NT2/D1 (cell line): Measurements from ENCODE around the gene ANKS6.

Experiments used
- DNase-seq: peaks from one replicate; pipeline ENCODE4 v3.0.0-alpha.2; 2011; ENCODE audit warnings: low read depth, low spot score
- H3K27me3 ChIP-seq: 2 replicates; pipeline ENCODE4 v1.6.0; 2011; ENCODE audit warnings: mild to moderate bottlenecking; ENCODE audit not compliant: insufficient read length, insufficient read depth
- H3K36me3 ChIP-seq: 2 replicates; pipeline ENCODE4 v1.6.1; 2011; ENCODE audit warnings: mild to moderate bottlenecking, low read length, mixed read lengths; ENCODE audit not compliant: insufficient read depth, insufficient read length
- H3K4me1 ChIP-seq: 2 replicates; pipeline ENCODE4 v1.5.1; 2011; ENCODE audit not compliant: insufficient read depth, insufficient read length
- H3K4me3 ChIP-seq: 2 replicates; pipeline ENCODE4 v1.5.1; 2011; ENCODE audit warnings: low read depth; ENCODE audit not compliant: insufficient read length
- H3K9ac ChIP-seq: 2 replicates; pipeline ENCODE4 v1.6.0; 2011; ENCODE audit warnings: low read depth; ENCODE audit not compliant: insufficient read length
- H3K9me3 ChIP-seq: 2 replicates; pipeline ENCODE4 v1.5.1; 2011; ENCODE audit warnings: mild to moderate bottlenecking, low read length; ENCODE audit not compliant: insufficient read depth
- SUZ12 ChIP-seq: IDR thresholded peaks from 2 replicates; pipeline ENCODE4 v1.6.1; 2011; ENCODE audit not compliant: insufficient read length, insufficient read depth; ENCODE audit errors: extremely low read depth
- YY1 ChIP-seq: IDR thresholded peaks from 2 replicates; pipeline ENCODE4 v1.6.1; 2011; ENCODE audit not compliant: insufficient read length, insufficient read depth
- ZNF274 ChIP-seq: IDR thresholded peaks from 2 replicates; pipeline ENCODE4 v1.6.1; 2011; ENCODE audit warnings: mild to moderate bottlenecking, low read depth, low read length

The ANKS6 gene

GRCh38 chr9:98773721-98774120 lies 22.6 kb downstream of the ANKS6 start:
- Histone ChIP-seq H3K9me3 (no peaks in the 10 kb centered on the region), H3K4me3 (no peak overlapping the region), H3K27me3 (no peaks in the 10 kb centered on the region), H3K36me3 (peaks cover 76% of the 10 kb centered on the region), H3K9ac (no peak overlapping the region), H3K4me1 (peaks cover 2% of the 10 kb centered on the region)
- no peak for DNase-seq
- no peak for TF ChIP-seq YY1
- no peak for TF ChIP-seq ZNF274
- no peak for TF ChIP-seq SUZ12

- H3K4me3 ChIP-seq: no peak overlapping the region
- no peak for DNase-seq
- H3K27me3 ChIP-seq: no peaks in the 10 kb centered on the region
- H3K36me3 ChIP-seq: peaks cover 79% of the 10 kb centered on the region
- H3K9ac ChIP-seq: no peak overlapping the region
- TF ChIP-seq ZNF274 (no peak), SUZ12 (no peak), YY1 (no peak)
- H3K4me1 ChIP-seq: peaks cover 2% of the 10 kb centered on the region
- H3K9me3 ChIP-seq: no peaks in the 10 kb centered on the region
Measured at GRCh38 chr9:98772364-98773155, 23.8 kb downstream of the ANKS6 start.

GRCh38 chr9:98771209-98771874 lies 25.0 kb downstream of the ANKS6 start:
- DNase-seq: no peak
- H3K9me3 ChIP-seq: no peaks in the 10 kb centered on the region
- H3K4me1 ChIP-seq: peaks cover 2% of the 10 kb centered on the region
- no peak overlapping the region for H3K9ac ChIP-seq
- peaks cover 79% of the 10 kb centered on the region for H3K36me3 ChIP-seq
- no peaks in the 10 kb centered on the region for H3K27me3 ChIP-seq
- H3K4me3 ChIP-seq: no peak overlapping the region
- TF ChIP-seq SUZ12: no peak
- no peak for TF ChIP-seq YY1
- no peak for TF ChIP-seq ZNF274

GRCh38 chr9:98770717-98771116 lies 25.6 kb downstream of the ANKS6 start:
- Histone ChIP-seq H3K9me3 (no peaks in the 10 kb centered on the region), H3K4me3 (no peak overlapping the region), H3K4me1 (peaks cover 2% of the 10 kb centered on the region), H3K27me3 (no peaks in the 10 kb centered on the region), H3K9ac (no peak overlapping the region), H3K36me3 (peaks cover 79% of the 10 kb centered on the region)
- DNase-seq: no peak
- TF ChIP-seq ZNF274: no peak
- TF ChIP-seq YY1: no peak
- no peak for TF ChIP-seq SUZ12

DNA sequence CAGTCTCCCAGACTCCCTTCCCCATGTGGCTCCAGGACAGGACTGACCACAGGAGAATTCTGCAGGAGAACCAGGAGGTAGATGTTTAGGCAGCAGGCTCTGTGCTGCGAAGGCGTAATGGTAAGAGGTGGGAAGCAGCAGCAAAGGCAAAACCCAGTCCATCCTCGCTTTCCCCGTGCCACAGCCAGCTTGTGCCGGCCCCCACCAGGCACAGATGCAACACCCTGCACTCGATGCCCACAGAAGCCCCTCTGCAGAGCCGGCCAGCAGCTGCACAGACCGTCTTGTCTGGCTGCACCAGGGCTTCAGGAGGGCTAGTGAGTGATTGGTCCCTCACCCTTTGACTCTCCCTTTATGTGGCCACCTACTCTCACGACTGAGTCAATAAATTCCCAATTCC lies 28.0 kb downstream of the ANKS6 start:
- TF ChIP-seq SUZ12: no peak
- TF ChIP-seq YY1: no peak
- no peak for TF ChIP-seq ZNF274
- H3K27me3 ChIP-seq: no peaks in the 10 kb centered on the region
- H3K9ac ChIP-seq: no peak overlapping the region
- no peaks in the 10 kb centered on the region for H3K9me3 ChIP-seq
- no peak for DNase-seq
- peaks cover 74% of the 10 kb centered on the region for H3K36me3 ChIP-seq
- no peak overlapping the region for H3K4me3 ChIP-seq
- H3K4me1 ChIP-seq: no peaks in the 10 kb centered on the region

DNA sequence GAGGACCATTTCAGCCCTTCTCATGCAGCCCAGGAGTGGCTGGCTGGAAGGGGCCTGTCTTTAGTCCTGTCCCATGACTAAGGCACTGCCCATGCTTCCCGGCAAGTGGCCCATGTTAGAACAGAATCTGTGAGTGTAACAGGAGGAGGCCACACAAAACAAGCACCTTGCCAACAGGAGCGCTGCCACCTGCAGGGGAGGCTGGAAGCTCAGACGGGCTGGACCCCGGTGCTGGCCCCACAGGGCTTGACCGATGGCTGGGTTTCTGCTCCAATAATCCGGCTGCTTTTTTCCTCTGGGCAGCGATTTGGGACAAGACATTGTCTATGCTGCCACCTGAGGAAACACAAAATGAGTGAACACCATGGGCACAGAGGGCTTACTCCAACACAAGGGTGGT lies 28.4 kb downstream of the ANKS6 start:
- Histone ChIP-seq H3K36me3 (peaks cover 69% of the 10 kb centered on the region), H3K4me3 (no peak overlapping the region), H3K9me3 (no peaks in the 10 kb centered on the region), H3K4me1 (no peaks in the 10 kb centered on the region), H3K27me3 (no peaks in the 10 kb centered on the region), H3K9ac (no peak overlapping the region)
- TF ChIP-seq SUZ12 (no peak), ZNF274 (no peak), YY1 (no peak)
- DNase-seq: no peak

- H3K4me1 ChIP-seq: no peaks in the 10 kb centered on the region
- no peak overlapping the region for H3K4me3 ChIP-seq
- TF ChIP-seq YY1: no peak
- no peak for TF ChIP-seq SUZ12
- no peak for TF ChIP-seq ZNF274
- no peak overlapping the region for H3K9ac ChIP-seq
- H3K27me3 ChIP-seq: no peaks in the 10 kb centered on the region
- peaks cover 62% of the 10 kb centered on the region for H3K36me3 ChIP-seq
- no peaks in the 10 kb centered on the region for H3K9me3 ChIP-seq
- DNase-seq: no peak
Measured at GRCh38 chr9:98767196-98767595, 29.2 kb downstream of the ANKS6 start.
